ENCODE data around the gene SLC2A10.

- TF ChIP-seq CTCF (IDR thresholded peaks at IDR 0.05; ENCODE audit: insufficient read depth, low read length, poor library complexity, severe bottlenecking) = no peak
- no peak for TF ChIP-seq EZH2phosphoT487 (conservative IDR thresholded peaks at IDR 0.05; ENCODE audit: low read length)
Observed at GRCh38 chr20:46770330-46771194, 61.1 kb downstream of the SLC2A10 start.
